HG03196 (cell line): ENCODE measurements around the gene TBC1D2B.
"Not testable (repeated sequence)": the region's sequence is repeated elsewhere in the genome, so short reads cannot be mapped to it uniquely, and the experiment has no call there.

Experiments
- ATAC-seq: cut with Tn5 transposase; IDR thresholded peaks from one replicate; pipeline ENCODE4 v1.9.1; 2021; ENCODE audit not compliant: unreplicated experiment

Gene TBC1D2B

GRCh38 chr15:77953926-77954325 is 123.6 kb downstream of the TBC1D2B start:
- not testable (repeated sequence) for ATAC-seq

GRCh38 chr15:77952928-77953446 is 124.5 kb downstream of the TBC1D2B start:
- not testable (repeated sequence) for ATAC-seq

DNA sequence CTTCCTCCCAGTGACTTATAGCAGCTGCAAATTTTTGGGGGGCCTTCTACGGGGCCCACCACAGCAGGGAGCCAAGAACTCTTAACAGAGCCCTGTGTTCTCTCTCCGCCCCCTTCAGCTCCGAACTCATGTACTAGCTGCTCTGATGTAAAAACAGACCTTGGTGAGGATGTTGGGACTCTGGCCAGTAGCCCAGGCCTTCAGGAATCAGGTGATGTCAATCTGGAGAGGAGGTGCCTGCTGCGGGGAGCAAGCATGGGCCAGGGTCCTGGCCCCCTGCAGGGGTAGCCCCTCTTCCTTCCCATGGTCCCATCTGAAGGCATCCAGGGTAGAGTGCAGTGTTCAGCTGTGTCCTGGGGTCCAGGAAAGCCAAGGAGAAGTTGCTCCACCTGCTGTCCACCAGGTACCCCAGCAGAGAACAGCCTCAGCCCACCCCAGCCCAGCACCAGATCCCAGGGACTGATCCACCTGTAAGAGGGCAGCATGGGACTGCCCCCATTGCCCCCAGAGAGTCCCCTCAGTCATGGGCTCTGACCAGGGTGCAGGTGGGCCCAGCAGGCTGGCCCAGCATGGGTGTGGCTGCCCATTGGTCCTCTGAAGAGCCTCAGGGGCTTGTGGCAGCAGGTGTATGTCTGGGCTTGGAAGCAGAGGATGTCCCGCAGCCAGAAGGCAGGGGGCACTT is 126.3 kb downstream of the TBC1D2B start:
- not testable (repeated sequence) for ATAC-seq

DNA sequence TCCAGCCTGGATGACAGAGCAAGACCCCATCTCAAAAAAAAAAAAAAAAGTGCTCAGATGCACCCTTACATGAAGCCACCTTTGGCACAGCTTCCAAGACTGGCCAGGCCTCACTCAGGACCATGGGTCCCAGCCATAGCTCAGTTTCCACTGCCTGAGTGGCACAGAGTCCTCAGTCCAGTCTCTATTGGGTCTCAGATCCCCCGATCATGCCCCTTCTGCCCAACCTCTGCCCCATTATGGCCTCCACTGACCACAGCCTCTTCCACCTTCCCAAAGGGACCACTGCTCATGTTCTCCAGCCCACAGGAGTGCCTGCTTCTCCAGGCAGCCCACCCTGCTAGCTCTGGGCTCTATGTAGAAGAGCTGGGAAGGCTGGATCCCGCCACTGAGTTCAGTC is 127.0 kb downstream of the TBC1D2B start:
- ATAC-seq = not testable (repeated sequence)

- no peak for ATAC-seq
These were observed 131.9 kb downstream of the TBC1D2B start for GRCh38 chr15:77945566-77945965.
